Suprapubic skin (tissue), 3 donors: ENCODE results near the gene HACD4.

Source experiments
- CTCF ChIP-seq, 2 donors: fragments of 200-600 bp in 1 of 2; fragments of 450-650 bp in 1 of 2; sonication (generic) in 1 of 2; IDR thresholded peaks; one replicate each; pipeline ENCODE4 v1.5.1; 2016 to 2019; ENCODE audit warnings: antibody characterized with exemption in 2 of 2, mild to moderate bottlenecking in 1 of 2, moderate library complexity in 1 of 2
- POLR2A ChIP-seq, 2 donors: fragments of 450-650 bp; IDR thresholded peaks; one replicate each; pipeline ENCODE4 v1.6.1; 2017; ENCODE audit warnings: antibody characterized with exemption in 2 of 2, mild to moderate bottlenecking in 2 of 2, moderate library complexity in 2 of 2

GRCh38 chr9:20996809-20997208 lies 34.6 kb downstream of the HACD4 start:
- no peak for TF ChIP-seq CTCF (IDR thresholded peaks at IDR 0.05)
- TF ChIP-seq POLR2A (IDR thresholded peaks at IDR 0.05) = no peak
